ENCODE measurements around the gene ZNF678. TPM values are rescaled to one million over a fixed set of nuclear protein-coding genes. Genes with fewer than 3 reads are reported as not detected.

ZNF678 gene
- total RNA-seq, 4 donors from 2014 or later: 9.7 to 51.4 (median 18.6) TPM

- Histone ChIP-seq H3K27ac (no peak overlapping the region), H3K4me1 (no peaks in the 10 kb centered on the region), H3K36me3 (no peaks in the 10 kb centered on the region), H3K9me3 (peaks cover 0 to 96% of the 10 kb centered on the region in 2 donors), H3K4me3 (no peak overlapping the region), H3K27me3 (no peaks in the 10 kb centered on the region)
- intact Hi-C loops (cut with DNase I; ENCODE audit: low total_unique reads): no loop called here
- no peak for TF ChIP-seq POLR2A (IDR thresholded peaks at IDR 0.05)
- no peak for DNase-seq
Observed at GRCh38 chr1:227661495-227661894, 98.1 kb downstream of the ZNF678 start.

DNA sequence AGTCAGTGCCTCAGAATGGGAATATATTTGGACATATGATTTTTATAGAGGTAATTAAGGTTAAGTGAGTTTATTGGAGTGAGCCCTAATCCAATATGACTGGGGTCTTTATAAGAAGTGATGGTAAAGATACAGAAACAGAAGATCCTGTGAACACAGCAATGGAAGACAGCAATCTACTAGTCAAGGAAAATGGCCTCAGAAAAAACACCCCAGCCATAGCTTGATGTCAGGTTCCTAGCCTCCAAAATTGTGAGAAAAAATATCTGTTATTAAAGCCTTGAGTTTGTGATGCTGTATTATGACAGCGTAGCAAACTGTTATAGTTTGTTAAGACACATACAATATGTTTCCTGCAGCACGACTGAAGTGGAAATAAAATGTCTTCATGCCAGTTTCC, 99.6 kb downstream of the ZNF678 start:
- Histone ChIP-seq H3K9me3 (peaks cover 0 to 82% of the 10 kb centered on the region in 2 donors), H3K36me3 (no peaks in the 10 kb centered on the region), H3K4me1 (no peaks in the 10 kb centered on the region), H3K27me3 (no peaks in the 10 kb centered on the region), H3K27ac (no peak overlapping the region), H3K4me3 (no peak overlapping the region)
- TF ChIP-seq CTCF (IDR thresholded peaks at IDR 0.05) (no peak), POLR2A (IDR thresholded peaks at IDR 0.05) (no peak)
- intact Hi-C loops (cut with DNase I; ENCODE audit: low total_unique reads): no loop called here
- no peak for DNase-seq

- DNase-seq: no peak
- Histone ChIP-seq H3K4me1 (no peaks in the 10 kb centered on the region), H3K9me3 (peaks cover 0 to 70% of the 10 kb centered on the region in 2 donors), H3K27me3 (no peaks in the 10 kb centered on the region), H3K27ac (no peak overlapping the region), H3K36me3 (no peaks in the 10 kb centered on the region), H3K4me3 (no peak overlapping the region)
- intact Hi-C loops (cut with DNase I; ENCODE audit: low total_unique reads): no loop called here
- TF ChIP-seq POLR2A (IDR thresholded peaks at IDR 0.05) (no peak), CTCF (IDR thresholded peaks at IDR 0.05) (no peak)
Observed at GRCh38 chr1:227666286-227666685, 102.9 kb downstream of the ZNF678 start.

GRCh38 chr1:227673441-227673840, 110.1 kb downstream of the ZNF678 start:
- Histone ChIP-seq H3K4me1 (no peaks in the 10 kb centered on the region), H3K36me3 (no peaks in the 10 kb centered on the region), H3K27me3 (no peaks in the 10 kb centered on the region), H3K27ac (no peak overlapping the region), H3K9me3 (peaks cover 0 to 27% of the 10 kb centered on the region in 2 donors), H3K4me3 (no peak overlapping the region)
- intact Hi-C loops (cut with DNase I; ENCODE audit: low total_unique reads): no loop called here
- TF ChIP-seq POLR2A (IDR thresholded peaks at IDR 0.05) (no peak), CTCF (IDR thresholded peaks at IDR 0.05) (no peak)
- DNase-seq: no peak

DNA sequence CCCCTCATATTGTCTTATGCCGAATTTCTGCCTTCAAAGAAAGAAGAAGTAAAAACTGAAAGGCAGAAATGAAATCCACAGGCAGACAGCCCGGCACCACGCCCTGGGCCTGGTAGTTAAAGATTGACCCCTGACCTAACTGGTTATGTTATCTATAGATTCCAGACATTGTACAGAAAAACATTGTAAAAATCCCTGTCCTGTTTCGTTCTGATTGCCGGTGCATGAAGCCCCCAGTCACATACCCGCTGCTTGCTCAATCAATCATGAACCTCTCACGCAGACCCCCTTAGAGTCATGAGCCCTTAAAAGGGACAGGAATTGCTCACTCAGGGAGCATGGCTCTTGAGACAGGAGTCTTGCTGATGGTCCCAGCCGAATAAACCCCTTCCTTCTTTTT, 122.5 kb downstream of the ZNF678 start:
- intact Hi-C loops (cut with DNase I; ENCODE audit: low total_unique reads): no loop called here

More for the DNA sequence above, 122.5 kb downstream of the ZNF678 start:
- Histone ChIP-seq H3K36me3 (no peaks in the 10 kb centered on the region), H3K27me3 (no peaks in the 10 kb centered on the region), H3K4me3 (no peak overlapping the region), H3K9me3 (no peaks in the 10 kb centered on the region), H3K27ac (no peak overlapping the region), H3K4me1 (no peaks in the 10 kb centered on the region)
- no peak for TF ChIP-seq CTCF (IDR thresholded peaks at IDR 0.05)
- no peak for TF ChIP-seq POLR2A (IDR thresholded peaks at IDR 0.05)
- no peak for DNase-seq
